HPDE6-E6E7 (cell line): Measurements from ENCODE around the gene HOXA7.

Experiments used
- DNase-seq: peaks from one replicate; pipeline ENCODE4 v3.0.0; 2011; ENCODE audit warnings: missing footprints; ENCODE audit errors: extremely low spot score

The HOXA7 gene

DNA sequence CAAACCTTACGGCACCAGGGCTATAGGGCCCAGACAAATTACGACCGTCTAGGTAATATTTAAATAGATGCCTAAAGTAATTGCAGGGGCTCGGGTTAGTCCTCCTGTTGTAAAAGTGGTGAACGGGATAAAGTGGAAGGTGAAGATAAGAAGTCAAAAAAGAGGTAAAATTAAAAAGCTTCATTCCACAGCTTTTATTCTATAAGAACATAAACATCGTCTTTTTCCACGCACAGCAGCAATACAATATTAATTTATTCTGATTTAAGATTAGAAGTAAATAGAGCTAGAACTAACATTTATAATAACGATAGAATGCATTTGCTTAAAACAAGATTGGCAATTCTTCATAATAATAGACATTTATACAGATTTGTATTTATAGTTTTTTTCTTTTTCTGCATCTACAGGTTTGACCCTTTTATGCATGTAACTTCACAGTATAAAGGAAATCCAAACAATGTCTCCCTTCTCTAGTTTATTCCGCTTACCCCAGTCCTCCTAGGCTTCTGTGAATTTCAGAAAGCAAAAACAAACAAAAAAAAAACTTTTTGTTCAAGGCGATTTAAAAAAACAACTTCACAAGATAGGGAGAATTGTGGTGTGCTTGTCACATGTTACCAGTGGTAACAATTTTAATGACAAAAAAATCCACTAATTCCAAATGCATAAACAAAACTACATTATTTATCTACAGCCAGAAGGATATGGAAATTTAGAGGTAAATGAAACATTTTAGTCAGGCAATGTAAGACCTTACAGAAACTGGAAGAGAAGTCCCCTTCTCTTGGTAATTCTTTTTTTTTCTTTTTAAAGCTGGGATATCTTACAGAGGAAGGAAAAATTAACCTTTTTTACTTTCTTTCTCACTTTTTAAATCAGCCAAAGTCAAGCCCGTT is 14.2 kb upstream of the HOXA7 start:
- DNase-seq, result no peak

DNA sequence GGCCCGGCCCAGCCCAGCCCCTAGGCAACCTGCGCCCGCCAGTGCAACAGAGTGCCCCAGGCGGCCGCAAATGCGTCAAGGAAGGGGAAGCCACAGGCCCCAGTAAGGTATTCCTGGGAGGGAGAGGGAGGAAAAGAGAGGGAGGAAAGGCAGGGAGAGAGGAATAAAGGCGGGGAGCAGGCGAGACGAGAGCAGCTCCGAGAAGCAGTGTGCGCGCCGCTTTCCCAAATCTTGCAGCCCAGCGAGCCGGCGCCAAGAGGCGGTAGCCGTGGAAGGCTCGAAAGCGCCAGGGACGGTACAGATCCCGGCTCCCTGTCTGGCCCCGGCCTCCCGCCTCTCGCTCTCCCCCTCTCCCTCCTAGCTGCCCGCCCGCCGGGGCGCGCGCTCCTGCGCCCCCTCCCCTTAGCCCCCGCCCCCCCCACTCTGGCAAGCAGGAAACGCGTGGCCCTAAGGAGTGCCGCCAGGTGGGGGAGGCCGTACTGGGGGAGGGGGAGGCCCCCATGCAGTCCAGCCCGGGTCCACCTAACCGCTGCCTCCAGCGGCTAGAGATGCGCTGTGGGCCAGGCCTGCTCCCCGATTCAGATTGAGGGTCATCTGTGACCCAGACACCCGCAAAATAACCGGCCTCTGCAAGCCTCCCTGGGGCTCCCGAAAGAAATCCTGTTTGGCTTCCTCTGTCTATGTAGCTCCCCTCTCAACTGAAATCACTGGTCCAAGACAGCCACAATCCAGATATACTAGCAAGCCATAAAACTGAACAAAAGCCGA is 13.4 kb upstream of the HOXA7 start:
- DNase-seq, result no peak

DNA sequence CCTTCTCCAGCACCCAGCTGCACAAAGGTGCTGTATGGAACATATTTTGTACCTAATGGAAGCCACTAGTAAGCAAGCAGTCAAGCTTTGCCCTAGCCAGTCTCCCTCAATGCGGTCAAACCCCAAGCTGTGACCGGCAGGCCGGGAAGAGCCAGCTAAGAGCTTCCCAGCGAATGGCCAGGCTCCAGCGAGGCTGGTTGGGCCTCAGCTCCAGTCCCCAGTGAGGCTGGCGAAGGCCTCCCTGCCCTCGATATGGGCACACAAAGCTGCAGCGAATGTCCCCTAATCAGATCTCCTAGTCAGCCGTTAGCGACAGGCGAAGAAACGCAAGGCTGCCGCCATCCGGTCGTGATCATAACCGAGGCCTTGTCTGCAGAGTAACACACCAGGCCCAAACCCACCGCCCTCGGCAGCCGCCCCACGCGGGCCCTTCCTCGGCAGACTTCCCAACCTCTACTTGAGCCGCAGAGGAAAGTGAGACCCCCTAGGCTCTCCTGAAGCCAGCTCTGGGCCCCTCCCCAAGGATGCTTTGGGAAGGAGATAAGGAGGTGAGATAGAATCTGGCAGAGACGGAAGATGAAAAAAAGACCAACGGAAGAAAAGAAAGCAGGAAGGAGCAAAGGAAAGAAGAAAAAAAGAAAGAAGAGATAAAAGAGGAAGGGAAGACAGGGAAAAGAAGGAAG is 11.9 kb upstream of the HOXA7 start:
- DNase-seq, result no peak

DNA sequence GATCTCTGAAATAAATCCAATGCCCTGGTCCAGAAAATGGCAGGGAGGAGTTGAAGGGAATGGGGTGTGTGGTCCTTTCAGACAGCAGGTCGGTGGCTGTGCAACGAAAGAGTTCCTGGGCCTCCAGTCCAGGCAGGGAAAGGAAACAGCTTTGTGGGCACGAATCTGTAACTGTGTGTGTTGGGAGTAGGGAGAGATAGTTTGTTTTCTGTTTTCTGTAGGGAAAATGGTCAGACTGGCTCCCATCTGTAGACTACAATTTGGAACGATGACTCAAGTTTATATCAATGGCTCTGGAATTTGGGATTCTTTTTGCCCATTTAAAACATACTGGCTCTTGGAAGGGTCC is 11.4 kb upstream of the HOXA7 start:
- no peak for DNase-seq

DNA sequence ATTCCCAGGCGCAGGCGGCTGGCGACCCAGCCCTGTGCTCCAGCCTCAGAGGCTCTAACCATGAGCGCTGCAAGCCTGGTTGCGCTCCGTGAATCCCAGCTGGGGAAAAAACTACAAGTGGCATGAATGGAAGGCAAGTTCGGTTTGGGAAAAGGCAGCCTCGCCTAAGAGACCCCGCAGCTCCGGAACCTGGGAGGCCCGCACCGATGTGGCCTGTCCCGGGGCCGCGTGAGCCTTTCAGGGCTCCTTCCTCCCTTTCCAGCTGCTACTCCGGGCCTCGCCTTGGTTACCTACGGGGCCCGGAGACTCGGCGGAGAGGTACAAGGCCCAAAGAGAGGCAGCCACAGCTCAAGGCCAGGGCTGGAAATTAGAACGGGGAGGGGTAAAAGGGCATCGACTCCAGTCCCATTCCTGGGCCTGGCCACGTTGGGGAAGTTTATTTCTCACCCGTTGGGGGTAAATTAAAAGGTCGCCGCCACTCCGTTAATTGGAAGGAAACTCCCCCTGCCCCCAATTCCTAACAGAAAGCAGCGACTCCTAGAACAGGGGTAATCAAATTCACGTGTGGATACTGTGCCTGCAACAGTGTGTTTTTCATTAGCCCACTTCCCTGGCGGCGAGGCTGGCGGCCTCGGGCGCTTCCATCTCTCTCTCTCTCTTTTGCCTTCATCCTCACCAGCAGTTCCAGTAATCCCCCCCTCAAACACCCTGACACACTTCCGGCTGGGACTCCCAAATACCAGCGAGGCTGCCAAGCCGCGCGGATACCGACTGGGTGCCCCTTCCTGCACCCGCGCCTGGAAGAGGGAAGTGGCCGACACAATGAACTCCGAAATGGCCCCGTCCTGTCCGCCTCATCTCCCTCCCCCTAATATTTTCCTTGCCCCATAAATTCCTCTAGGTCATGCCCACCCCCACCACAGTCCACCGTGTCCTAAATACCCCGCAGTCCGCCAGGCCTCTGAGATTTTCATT is 10.3 kb upstream of the HOXA7 start:
- DNase-seq, result no peak

DNA sequence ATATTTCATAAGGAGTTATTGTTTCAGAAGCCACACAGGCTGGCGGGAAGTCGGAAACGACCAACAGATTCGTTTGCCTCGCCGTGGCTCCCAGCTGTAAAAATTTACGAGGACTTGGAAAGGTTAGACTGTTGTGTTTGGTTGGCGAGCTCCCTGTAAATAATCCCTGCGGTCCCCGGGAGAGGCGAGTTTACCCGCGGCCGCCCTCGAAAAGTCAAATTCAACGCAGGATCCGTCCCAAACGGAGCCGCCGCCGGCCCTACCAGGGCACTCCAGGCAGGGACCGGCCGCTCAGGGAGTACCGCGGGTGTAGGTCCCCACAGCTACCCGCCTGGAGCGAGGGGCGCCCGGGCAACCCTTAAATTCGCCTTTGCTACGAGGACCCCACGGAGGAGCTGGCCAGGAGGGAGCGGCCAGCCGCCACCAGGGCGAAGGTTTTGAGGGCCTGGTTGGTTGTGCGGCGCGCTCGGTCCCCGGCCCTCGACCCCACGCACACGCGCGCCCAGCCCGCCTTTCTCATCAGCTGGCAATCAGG is 9.6 kb upstream of the HOXA7 start:
- no peak for DNase-seq

DNA sequence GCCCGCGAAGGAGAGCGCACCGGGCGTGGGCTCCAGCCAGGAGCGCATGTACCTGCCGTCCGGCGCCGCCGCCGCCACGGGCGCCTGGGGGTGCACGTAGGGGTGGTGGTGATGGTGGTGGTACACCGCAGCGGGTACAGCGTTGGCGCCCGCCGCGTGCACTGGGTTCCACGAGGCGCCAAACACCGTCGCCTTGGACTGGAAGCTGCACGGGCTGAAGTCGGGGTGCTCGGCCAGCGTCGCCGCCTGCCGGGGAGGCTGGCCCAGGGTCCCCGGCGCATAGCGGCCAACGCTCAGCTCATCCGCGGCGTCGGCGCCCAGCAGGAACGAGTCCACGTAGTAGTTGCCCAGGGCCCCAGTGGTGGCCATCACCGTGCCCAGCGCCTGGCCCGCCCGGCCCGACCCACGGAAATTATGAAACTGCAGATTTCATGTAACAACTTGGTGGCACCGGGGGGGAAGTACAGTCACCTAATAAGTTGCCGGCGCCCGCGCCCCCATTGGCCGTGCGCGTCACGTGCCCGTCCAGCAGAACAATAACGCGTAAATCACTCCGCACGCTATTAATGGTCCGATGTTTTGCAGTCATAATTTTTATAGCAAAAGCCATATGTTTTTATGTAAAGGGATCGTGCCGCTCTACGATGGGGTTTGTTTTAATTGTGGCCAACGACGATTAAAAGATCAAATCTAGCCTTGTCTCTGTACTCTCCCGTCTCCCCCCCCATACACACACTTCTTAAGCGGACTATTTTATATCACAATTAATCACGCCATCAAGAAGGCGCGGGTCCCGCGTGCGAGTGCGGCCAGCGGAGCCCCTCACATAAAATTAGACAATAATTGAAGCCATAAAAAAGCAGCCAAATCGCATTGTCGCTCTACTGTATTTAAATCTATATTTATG is 8.9 kb upstream of the HOXA7 start, which contains the start of gene HOXA9:
Gene HOXA9, minus strand, starts transcription at position 449 of the 907 bp plus-strand sequence. Its CDS starts 80 bp downstream, at position 369.
- no peak for DNase-seq

DNA sequence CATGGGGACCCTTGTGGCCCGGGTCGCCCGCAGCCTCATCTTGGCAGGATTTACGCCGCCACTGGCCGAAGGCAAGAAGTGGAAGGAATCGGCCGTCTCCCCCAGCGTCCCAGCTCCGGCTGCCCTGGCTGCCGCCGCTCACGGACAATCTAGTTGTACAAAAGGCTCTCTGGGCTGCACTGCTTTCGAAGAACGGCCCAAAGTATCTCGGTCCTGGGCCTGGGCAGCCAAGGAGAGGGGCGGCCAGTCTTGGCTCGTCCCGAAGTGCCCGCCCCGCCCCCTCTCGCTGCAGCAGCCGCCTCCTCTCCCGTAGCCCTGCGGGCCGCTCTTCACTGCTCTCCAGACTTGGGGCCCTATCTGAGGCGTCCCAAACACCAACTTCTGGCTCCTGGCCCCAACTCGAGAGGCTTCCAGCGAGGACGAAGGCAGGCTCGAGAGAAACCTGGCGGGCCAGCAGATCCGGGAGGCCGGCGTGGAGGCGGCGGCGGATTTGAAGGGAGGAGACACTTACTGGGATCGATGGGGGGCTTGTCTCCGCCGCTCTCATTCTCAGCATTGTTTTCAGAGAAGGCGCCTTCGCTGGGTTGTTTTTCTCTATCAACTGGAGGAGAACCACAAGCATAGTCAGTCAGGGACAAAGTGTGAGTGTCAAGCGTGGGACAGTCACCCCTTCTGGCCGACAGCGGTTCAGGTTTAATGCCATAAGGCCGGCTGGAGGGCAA is 8.1 kb upstream of the HOXA7 start:
- DNase-seq, result no peak

DNA sequence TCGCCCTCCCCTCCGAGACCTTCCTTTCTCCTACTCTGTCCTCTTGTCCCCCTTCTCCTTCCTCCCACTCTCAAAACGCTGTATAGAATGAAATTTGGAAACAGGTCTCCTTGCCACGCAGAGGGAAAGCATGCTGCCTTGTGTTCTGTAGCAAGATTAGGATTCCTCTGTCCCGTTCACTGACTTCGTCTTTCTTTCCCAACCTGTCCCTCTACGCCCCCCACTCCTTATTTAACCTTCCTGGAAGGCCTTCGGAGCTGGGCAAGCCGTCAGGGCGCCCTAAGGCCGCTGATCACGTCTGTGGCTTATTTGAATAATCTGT is 7.5 kb upstream of the HOXA7 start:
- DNase-seq, result no peak

DNA sequence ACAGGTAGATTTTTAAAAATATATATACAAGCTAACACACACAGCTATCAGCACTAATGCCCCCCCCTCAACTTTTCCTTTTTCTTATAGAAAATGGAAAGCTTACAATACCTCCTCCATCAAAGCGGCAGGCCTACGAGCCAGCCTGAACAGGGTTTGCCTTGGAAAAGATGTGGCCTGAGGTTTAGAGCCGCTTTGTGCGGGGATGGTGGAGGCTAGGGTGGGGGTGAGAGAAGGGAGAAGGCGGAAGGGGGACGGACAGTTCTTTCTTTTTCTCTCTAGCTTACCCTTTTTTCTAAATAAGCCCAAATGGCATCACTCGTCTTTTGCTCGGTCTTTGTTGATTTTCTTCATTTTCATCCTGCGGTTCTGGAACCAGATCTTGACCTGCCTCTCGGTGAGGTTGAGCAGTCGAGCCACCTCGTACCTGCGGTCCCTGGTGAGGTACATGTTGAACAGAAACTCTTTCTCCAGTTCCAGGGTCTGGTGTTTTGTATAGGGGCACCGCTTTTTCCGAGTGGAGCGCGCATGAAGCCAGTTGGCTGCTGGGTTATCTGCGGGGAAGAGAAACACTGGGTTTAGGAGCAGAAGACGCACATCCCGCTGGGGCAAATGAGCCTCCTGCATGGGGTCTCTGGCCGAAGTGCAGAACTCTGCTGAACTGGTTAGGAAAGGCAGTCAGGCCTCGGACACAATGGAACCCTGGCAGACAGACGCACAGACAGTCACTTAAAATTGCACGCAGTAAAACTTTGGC is 7.0 kb upstream of the HOXA7 start:
- DNase-seq, result no peak

DNA sequence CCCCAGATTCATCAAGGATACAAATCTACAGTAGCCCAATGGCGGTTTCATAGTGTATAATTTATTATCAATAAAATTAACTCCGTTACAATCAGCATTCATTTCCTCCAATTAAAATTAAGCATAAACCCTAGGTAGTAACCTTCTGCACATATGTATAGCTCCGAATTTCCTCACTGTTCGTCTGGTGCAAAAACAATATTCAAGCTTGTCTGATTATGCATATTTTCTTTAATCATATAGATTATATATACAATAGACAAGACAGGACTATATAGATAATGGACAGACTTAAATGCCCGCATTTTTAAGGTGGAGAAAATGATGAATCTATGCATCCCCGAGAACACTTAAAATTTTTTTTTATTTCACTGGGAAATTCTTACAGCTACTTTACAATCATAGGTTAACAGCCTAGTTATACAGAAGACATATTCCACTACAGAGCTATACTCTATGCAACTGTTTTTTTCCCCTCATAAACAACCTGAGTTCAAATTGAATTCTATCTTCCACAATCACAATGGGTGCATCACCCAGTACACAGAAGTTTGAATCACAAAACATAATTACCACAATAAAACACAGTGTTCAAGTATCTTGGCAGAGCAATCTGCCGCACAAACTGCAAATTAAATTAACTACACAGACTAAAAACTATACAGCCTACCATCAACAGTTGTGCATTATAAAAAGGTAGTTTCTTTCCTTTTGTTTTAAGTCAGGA is 6.2 kb upstream of the HOXA7 start:
- DNase-seq, result no peak

DNA sequence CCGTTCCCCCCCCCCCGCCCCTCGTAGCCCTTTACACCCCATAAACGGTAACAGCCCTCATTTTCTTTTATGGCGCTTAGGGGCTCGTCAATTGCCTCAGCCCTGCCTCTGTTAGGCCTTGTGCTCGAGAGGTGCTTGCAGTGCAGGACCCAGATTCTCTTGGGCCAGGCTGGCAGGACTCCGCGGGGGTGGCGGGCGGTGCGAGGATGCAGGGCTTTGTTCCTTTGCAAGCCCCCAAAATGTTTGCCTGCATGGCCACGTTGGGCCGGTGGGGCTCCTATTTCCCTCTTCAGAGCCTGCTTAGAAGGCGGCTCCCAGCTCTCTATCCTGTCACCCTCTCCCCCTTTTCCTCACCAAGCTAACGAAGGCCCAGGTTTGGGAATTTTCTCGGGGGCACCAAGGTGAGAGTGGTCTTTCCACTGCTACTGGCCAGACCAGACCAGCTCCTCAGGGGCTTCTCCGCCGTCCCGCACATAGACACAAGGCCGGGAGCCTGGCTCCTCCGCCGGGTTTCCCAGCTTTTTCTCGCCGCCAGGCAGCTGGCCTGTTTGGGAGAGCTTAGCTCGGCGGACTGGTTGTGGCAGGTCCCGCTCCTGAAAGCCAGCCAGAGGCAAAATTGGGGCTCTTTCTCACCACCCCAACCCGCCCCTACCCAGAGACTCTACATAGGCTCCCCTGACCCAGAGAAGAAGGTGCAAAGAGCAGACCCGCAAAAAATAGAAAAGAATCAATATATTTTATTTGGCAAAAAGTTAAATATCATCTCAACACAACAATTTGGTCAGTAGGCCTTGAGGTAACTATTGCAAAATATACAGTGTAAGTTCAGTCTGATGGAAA is 5.5 kb upstream of the HOXA7 start:
- DNase-seq, result no peak

DNA sequence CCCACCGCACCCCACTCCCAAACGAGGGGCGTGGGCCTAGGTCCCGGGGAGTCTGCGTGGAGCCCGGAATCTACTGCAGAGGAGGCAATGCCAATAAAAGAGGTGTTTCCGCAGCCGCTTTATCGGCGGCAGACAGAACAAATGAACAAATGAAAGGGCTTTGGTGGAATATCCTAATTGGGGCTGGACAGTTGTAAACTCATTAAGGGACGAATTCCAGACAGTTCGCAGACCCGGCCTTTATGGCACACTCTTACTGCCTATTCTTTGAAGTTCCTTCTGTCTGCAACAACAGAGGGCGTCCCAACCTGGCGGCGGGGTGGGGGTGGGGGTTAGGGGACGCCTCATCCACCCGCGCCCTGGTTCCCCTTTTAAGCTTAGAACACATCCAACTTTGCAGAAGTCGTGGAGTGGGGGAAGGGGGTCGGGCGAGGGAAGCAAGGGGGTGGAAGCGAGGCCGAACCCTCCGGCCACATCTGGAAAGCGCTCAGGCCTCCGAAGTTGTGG is 4.8 kb upstream of the HOXA7 start:
- DNase-seq, result no peak

DNA sequence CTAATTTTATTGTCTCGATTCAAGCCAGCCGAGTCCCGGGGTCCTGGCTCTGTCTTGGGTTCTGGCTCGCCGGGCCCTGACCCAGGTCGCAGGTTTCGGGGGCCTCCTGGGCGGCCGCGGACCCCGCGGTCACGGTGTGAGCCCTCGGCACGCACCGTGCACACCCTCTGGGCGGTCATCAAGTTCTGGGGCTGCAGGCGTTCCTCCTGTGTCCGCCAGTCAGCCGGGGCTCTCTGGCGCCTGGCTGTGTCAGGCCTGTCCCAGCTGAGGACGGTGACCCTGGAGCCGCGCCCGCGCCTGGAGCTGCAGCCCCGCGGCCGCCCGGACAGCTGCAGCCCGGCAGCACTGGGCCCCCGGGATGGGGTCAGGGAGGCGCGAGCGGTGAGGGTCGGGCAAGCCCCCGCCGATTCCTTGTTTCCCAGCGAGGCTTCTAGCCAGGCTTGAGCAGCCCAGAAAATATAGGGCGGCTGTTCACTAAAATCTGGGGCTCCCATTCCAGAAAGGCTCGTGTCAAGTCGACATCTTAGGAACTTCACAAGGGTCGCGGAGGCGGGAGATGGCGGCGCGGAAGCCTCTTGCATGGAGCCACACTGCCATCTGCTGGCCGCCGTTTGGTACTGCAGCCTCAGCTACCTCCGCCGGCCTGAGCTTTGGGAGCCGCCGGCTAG is 4.2 kb upstream of the HOXA7 start:
- DNase-seq, result peak; percentile 69

DNA sequence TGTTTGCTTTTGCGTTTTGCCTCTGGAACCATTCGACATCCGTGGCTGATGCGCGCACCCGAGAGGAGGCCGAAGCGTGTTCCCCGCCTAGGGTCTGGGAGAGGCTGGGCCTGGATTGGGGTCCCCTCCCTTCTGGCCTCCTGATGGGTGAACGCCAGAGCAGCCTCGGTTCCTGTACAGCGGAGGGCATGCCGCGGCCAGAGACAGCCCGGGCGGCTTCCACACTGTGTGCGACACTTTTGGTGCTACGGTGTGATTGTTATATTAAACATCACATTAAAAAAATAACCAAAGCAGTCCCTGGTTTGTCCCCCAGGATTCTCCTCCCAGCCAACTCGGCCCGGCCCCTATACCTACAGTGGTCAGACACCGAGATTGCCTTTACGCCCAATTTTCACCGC is 3.7 kb upstream of the HOXA7 start:
- DNase-seq, result no peak
